Vagina (tissue), 2 donors: ENCODE data around the gene MEX3C.

Experiments
- CTCF ChIP-seq, 3 experiments: fragments of 450-650 bp in 2 of 3; fragments of 200-600 bp in 1 of 3; sonication (generic) in 1 of 3; IDR thresholded peaks; one replicate each; pipeline ENCODE4 v1.5.1; 2017 to 2019; ENCODE audit warnings: antibody characterized with exemption in 3 of 3, mild to moderate bottlenecking in 2 of 3, moderate library complexity in 2 of 3
- POLR2AphosphoS5 ChIP-seq, 2 donors: sonication (generic); formaldehyde crosslinking; IDR thresholded peaks; one replicate each; pipeline ENCODE4 v1.9.0; 2017; ENCODE audit warnings: antibody characterized with exemption in 2 of 2, mild to moderate bottlenecking in 2 of 2, low read depth in 1 of 2; ENCODE audit not compliant: insufficient read depth in 1 of 2

GRCh38 chr18:51196811-51197660 is 445 bp downstream of the MEX3C start:
- TF ChIP-seq CTCF (IDR thresholded peaks at IDR 0.05), result no peak
- no peak for TF ChIP-seq POLR2AphosphoS5 (IDR thresholded peaks at IDR 0.05; ENCODE audit: insufficient read depth in 1 of 2, low read depth in 1 of 2)
